SU-DHL-6 (cell line): ENCODE measurements around the gene NOXA1.

Source experiments
- H2AFZ ChIP-seq: fragments of 200-600 bp; sonication (generic); 2 replicates; pipeline ENCODE4 v1.6.1; 2014; ENCODE audit warnings: low read depth, mild to moderate bottlenecking, moderate library complexity, mixed read lengths, antibody characterized with exemption, low read length; ENCODE audit not compliant: severe bottlenecking
- H3F3A ChIP-seq: fragments of 200-600 bp; shearing (Covaris generic); 2 replicates; pipeline ENCODE4 v1.6.0; 2016; ENCODE audit warnings: antibody characterized with exemption, mild to moderate bottlenecking; ENCODE audit not compliant: insufficient read depth
- H3K27ac ChIP-seq: fragments of 200-600 bp; sonication (generic); 2 replicates; pipeline ENCODE4 v1.5.1; 2016; ENCODE audit warnings: low read depth, mild to moderate bottlenecking, low read length, moderate library complexity, mixed read lengths
- H3K27me3 ChIP-seq: fragments of 200-600 bp; sonication (generic), shearing (Covaris generic); 2 replicates; pipeline ENCODE4 v1.6.0; 2014; ENCODE audit warnings: mild to moderate bottlenecking, low read length
- H3K36me3 ChIP-seq: fragments of 200-600 bp; sonication (generic); 2 replicates; pipeline ENCODE4 v1.6.1; 2014; ENCODE audit warnings: mild to moderate bottlenecking, low read length, mixed read lengths
- H3K4me2 ChIP-seq: fragments of 300-600, 200-600 bp; shearing (Covaris generic), sonication (generic); 2 replicates; pipeline ENCODE4 v1.6.0; 2014; ENCODE audit warnings: low read length, low read depth, mild to moderate bottlenecking; ENCODE audit not compliant: poor library complexity, severe bottlenecking
- H3K4me3 ChIP-seq: fragments of 200-600 bp; sonication (generic); 2 replicates; pipeline ENCODE4 v1.5.1; 2014; ENCODE audit warnings: antibody characterized with exemption, low read length, mild to moderate bottlenecking, mixed read lengths; ENCODE audit not compliant: insufficient read depth, poor library complexity, severe bottlenecking
- H3K79me2 ChIP-seq: fragments of 200-600 bp; sonication (generic); 2 replicates; pipeline ENCODE4 v1.6.1; 2014; ENCODE audit warnings: mild to moderate bottlenecking, low read length, moderate library complexity; ENCODE audit not compliant: insufficient read depth
- H3K9ac ChIP-seq: fragments of 200-600 bp; sonication (generic); 2 replicates; pipeline ENCODE4 v1.7.0; 2014; ENCODE audit warnings: mild to moderate bottlenecking, low read length
- H3K9me2 ChIP-seq: fragments of 200-600 bp; sonication (generic); replicated peaks from 2 replicates; pipeline ENCODE4 v1.6.1; 2014; ENCODE audit warnings: low read length; ENCODE audit not compliant: insufficient read depth
- H3K9me3 ChIP-seq: fragments of 200-600 bp; sonication (generic); 2 replicates; pipeline ENCODE4 v1.6.1; 2014; ENCODE audit warnings: low read length, mixed read lengths; ENCODE audit not compliant: insufficient read depth
- H4K20me1 ChIP-seq: fragments of 200-600 bp; sonication (generic); 2 replicates; pipeline ENCODE4 v1.6.1; 2014; ENCODE audit warnings: low read depth, mild to moderate bottlenecking, antibody characterized with exemption, low read length, moderate library complexity, mixed read lengths
- EZH2phosphoT487 ChIP-seq: fragments of 200-600 bp; sonication (generic), shearing (Covaris generic); conservative IDR thresholded peaks from 2 replicates; pipeline ENCODE4 v1.6.1; 2018; ENCODE audit warnings: mild to moderate bottlenecking, antibody characterized with exemption, low read length, moderate library complexity, mixed read lengths
- TF ChIP-seq, protein P1 (sequence below): fragments of 200-600 bp; sonication (generic); IDR thresholded peaks from one replicate; pipeline ENCODE4 v1.5.1; 2017; ENCODE audit warnings: antibody characterized with exemption, mild to moderate bottlenecking, low read length, moderate library complexity; ENCODE audit not compliant: insufficient read depth, poor library complexity, severe bottlenecking

Gene NOXA1

DNA sequence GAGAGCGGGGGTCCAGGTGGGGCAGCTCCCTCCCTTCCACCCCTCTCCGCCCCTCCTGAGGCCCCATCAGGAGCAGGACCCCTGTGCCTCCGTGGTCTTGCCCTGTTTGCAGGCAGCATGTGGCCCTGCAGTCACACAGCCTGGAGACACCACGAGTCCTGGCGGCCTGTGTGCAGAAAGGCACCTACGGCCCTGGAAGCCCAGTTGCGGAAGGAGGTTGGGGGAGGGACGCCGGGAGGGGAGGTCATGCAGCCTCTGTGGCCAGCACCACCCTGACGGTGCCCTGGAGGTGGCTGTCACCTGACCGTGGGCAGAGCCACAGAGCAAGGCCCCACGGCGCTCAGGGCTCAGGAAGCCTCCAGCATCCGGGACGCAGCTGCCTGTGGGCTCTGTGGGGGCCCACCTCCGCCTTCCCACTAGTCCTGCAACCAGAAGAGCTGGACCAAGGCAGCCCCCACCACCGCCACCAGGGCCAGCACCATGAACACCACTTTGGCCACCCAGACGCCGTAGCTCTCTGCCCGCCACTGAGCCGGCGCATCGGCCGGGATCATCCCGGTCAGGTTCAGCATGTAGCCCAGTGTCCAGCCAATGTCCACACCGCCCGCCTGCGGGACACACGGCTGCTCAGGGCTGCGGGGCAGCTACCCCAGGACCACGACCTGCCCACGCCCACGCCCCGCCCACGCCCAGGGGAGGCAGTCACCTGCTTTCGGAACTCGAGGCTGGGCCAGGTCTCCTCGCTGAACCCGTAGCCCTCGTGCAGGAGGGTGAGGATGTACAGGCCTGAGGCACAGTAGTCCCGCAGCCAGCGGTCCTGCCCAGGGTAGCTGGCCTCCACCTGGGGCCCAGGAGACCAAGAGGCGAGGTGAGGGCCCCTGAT lies 11.5 kb downstream of the NOXA1 start:
- no peaks in the 10 kb centered on the region for H3K9me2 ChIP-seq
- H3K9ac ChIP-seq: no peak overlapping the region
- no peak overlapping the region for H3K27ac ChIP-seq
- no peaks in the 10 kb centered on the region for H3K36me3 ChIP-seq
- no peak overlapping the region for H3K4me3 ChIP-seq
- H3K27me3 ChIP-seq: no peaks in the 10 kb centered on the region
- no peaks in the 10 kb centered on the region for H4K20me1 ChIP-seq
- H3F3A ChIP-seq: no peaks in the 10 kb centered on the region
- no peaks in the 10 kb centered on the region for H3K79me2 ChIP-seq
- no peak overlapping the region for H3K4me2 ChIP-seq
- no peak for TF ChIP-seq EZH2phosphoT487
- TF ChIP-seq, protein P1, sequence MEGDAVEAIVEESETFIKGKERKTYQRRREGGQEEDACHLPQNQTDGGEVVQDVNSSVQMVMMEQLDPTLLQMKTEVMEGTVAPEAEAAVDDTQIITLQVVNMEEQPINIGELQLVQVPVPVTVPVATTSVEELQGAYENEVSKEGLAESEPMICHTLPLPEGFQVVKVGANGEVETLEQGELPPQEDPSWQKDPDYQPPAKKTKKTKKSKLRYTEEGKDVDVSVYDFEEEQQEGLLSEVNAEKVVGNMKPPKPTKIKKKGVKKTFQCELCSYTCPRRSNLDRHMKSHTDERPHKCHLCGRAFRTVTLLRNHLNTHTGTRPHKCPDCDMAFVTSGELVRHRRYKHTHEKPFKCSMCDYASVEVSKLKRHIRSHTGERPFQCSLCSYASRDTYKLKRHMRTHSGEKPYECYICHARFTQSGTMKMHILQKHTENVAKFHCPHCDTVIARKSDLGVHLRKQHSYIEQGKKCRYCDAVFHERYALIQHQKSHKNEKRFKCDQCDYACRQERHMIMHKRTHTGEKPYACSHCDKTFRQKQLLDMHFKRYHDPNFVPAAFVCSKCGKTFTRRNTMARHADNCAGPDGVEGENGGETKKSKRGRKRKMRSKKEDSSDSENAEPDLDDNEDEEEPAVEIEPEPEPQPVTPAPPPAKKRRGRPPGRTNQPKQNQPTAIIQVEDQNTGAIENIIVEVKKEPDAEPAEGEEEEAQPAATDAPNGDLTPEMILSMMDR: no peak
- H2AFZ ChIP-seq: no peak overlapping the region
- H3K9me3 ChIP-seq: no peaks in the 10 kb centered on the region

DNA sequence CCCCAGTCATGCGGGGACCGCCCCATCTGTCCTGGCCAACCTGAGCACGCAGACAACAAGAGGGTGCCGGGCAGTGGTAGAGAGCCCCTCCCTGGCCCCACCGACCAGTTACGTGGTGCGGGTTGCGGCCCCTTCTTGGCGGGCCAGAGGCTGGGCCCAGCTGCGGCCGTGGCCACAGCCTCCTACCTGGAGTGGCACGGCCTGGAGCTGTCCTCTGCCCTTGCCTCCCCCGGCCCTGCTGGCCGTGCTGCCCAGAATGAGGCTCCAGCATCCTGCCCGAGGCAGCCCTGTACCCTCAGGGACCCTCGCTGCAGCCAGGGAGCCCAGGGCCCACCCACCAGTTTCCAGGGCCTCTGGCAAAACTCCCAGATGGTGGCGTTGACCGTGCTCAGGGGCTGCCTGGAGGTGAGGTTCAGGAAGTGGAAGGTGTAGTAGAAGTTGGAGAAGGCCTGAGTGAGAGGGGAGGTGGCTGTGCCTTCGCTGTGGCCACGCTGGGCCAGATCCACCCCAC lies 12.2 kb downstream of the NOXA1 start:
- H3K4me2 ChIP-seq: no peak overlapping the region
- H3K27ac ChIP-seq: peak overlapping the region; percentile 46
- H3K79me2 ChIP-seq: no peaks in the 10 kb centered on the region
- no peak overlapping the region for H3K9ac ChIP-seq
- H3K9me3 ChIP-seq: no peaks in the 10 kb centered on the region
- no peak overlapping the region for H2AFZ ChIP-seq
- H3K4me3 ChIP-seq: no peak overlapping the region
- H3K9me2 ChIP-seq: no peaks in the 10 kb centered on the region
- no peaks in the 10 kb centered on the region for H4K20me1 ChIP-seq
- TF ChIP-seq EZH2phosphoT487: no peak
- TF ChIP-seq, protein P1: no peak
- no peaks in the 10 kb centered on the region for H3F3A ChIP-seq
- no peaks in the 10 kb centered on the region for H3K27me3 ChIP-seq
- H3K36me3 ChIP-seq: no peaks in the 10 kb centered on the region

DNA sequence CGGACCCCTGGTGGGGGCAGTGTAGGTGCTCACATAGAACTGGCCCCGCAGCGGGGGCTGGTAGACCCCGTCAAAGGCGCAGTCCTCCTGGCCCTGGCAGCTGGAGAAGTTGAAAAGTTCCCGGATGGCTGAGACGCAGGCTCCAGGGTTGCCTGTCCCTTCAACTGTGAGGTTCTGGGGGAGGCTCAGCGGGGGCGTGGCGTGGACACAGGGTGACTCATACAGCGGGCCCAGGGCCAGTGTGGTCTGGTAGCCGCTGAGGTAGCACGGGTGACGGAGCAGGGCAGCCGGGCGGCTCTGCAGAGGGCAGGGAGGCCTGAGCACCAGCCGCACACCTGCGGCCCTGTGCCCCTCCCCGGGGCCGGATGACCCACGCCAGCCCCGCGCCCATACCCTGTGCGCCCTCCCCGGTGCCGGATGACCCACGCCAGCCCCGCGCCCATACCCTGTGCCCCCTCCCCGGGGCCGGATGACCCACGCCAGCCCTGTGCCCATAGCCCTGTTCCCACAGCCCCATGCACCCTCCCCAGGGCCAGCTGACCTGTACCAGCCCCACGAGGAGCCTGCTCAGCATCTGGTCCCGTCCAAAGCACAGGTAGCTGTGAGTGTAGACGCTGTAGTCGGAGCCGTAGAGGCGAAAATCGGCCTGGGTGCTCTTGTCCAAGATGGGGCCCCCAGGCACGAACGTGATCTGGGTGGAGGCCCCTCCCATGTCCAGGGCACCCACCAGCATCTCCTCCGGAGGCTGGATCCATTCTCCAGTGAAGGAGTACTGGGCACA lies 13.0 kb downstream of the NOXA1 start:
- H3K79me2 ChIP-seq: no peaks in the 10 kb centered on the region
- no peak overlapping the region for H3K4me3 ChIP-seq
- no peaks in the 10 kb centered on the region for H4K20me1 ChIP-seq
- no peak for TF ChIP-seq EZH2phosphoT487
- TF ChIP-seq, protein P1: no peak
- no peak overlapping the region for H3K9ac ChIP-seq
- no peak overlapping the region for H2AFZ ChIP-seq
- no peaks in the 10 kb centered on the region for H3F3A ChIP-seq
- H3K9me2 ChIP-seq: no peaks in the 10 kb centered on the region
- no peaks in the 10 kb centered on the region for H3K36me3 ChIP-seq
- H3K27ac ChIP-seq: peak overlapping the region; percentile 46
- H3K9me3 ChIP-seq: no peaks in the 10 kb centered on the region
- H3K27me3 ChIP-seq: no peaks in the 10 kb centered on the region
- H3K4me2 ChIP-seq: no peak overlapping the region
